SK-N-MC (cell line): Measurements from ENCODE around the gene LLGL1.
"Not testable (repeated sequence)": the region's sequence is repeated elsewhere in the genome, so short reads cannot be mapped to it uniquely, and the experiment has no call there.

Experiments
- DNase-seq: peaks from one replicate; pipeline ENCODE4 v3.0.0-alpha.2; 2011; ENCODE audit warnings: low read depth, low spot score
- H3K27ac ChIP-seq: fragments of 200-600 bp; sonication (generic); 2 replicates; pipeline ENCODE4 v1.5.1; 2016; ENCODE audit warnings: mixed run types
- H3K36me3 ChIP-seq: fragments of 200-600 bp; sonication (generic); 2 replicates; pipeline ENCODE4 v1.6.1; 2017; ENCODE audit warnings: antibody characterized with exemption, low read length, mixed read lengths; ENCODE audit not compliant: insufficient read depth
- H3K4me3 ChIP-seq: fragments of 200-600 bp; sonication (generic); 2 replicates; pipeline ENCODE4 v1.5.1; 2016
- H3K9ac ChIP-seq: fragments of 200-600 bp; sonication (generic); 2 replicates; pipeline ENCODE4 v1.8.0; 2017; ENCODE audit warnings: mixed run types, mixed read lengths; ENCODE audit not compliant: insufficient read length
- H3K9me3 ChIP-seq: fragments of 200-600 bp; sonication (generic); 2 replicates; pipeline ENCODE4 v1.6.1; 2017; ENCODE audit warnings: low read depth, mild to moderate bottlenecking, antibody characterized with exemption, low read length, moderate library complexity, mixed read lengths
- EZH2 ChIP-seq: fragments of 200-600 bp; sonication (generic); IDR thresholded peaks from one replicate; pipeline ENCODE4 v1.6.1; 2017; ENCODE audit warnings: antibody characterized with exemption
- FOXP2 ChIP-seq: optimal IDR thresholded peaks from 2 replicates; pipeline ENCODE3; 2011; ENCODE audit warnings: mild to moderate bottlenecking, moderate library complexity; ENCODE audit not compliant: insufficient read depth; ENCODE audit errors: extremely low read length, control extremely low read depth
- POLR2AphosphoS5 ChIP-seq: IDR thresholded peaks from 2 replicates; pipeline ENCODE4 v1.6.1; 2012; ENCODE audit warnings: mild to moderate bottlenecking, low read depth, low read length, borderline replicate concordance

The LLGL1 gene

DNA sequence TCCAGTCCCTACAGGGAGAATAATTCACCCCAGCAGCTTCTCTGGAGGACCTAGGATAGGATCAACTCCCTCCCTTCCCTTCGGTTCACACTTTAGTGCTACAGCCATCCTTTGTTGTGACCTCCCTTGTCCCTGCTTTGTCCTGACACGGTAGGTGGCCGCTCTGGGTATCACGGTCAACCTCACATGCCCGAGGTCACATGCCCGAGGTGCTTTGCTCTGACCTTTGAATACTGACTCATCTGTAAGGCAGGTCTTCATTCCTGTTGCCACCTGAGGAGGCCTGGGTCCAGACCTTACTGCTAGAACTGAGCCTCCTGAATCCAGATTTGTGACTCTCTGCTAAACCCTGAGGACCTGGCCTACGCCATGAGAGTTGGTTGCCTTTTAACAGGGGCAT is 22.1 kb upstream of the LLGL1 start:
- no peak overlapping the region for H3K27ac ChIP-seq
- TF ChIP-seq FOXP2: no peak
- TF ChIP-seq POLR2AphosphoS5: no peak

DNA sequence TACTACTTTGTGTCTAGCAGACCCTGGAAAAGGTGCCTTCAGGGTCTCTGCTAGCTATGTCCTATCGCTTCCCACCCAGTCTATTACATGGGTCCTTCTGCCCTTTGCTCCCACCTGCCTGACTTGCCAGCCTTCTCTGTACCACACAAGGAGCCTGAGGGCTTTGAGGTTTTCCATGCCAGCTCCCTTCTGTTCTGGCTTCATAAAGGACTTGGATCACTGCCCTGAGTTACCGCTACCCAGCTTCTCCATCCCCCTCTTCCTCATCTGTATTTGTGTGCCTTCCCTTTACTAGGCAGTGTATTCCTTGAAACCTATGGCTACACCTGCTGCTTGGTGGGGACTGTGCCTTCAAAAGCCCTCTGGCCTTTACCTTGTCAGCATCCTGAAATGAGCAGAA is 19.6 kb upstream of the LLGL1 start:
- H3K36me3 ChIP-seq: peaks cover 53% of the 10 kb centered on the region
- DNase-seq: no peak
- no peak for TF ChIP-seq EZH2
- TF ChIP-seq FOXP2: no peak
- TF ChIP-seq POLR2AphosphoS5: no peak
- no peaks in the 10 kb centered on the region for H3K9me3 ChIP-seq
- no peak overlapping the region for H3K9ac ChIP-seq
- no peak overlapping the region for H3K27ac ChIP-seq
- H3K4me3 ChIP-seq: no peak overlapping the region

More for the DNA sequence above, 22.1 kb upstream of the LLGL1 start:
- Histone ChIP-seq H3K9ac (no peak overlapping the region), H3K36me3 (peaks cover 55% of the 10 kb centered on the region), H3K9me3 (no peaks in the 10 kb centered on the region), H3K4me3 (no peak overlapping the region)
- no peak for DNase-seq

DNA sequence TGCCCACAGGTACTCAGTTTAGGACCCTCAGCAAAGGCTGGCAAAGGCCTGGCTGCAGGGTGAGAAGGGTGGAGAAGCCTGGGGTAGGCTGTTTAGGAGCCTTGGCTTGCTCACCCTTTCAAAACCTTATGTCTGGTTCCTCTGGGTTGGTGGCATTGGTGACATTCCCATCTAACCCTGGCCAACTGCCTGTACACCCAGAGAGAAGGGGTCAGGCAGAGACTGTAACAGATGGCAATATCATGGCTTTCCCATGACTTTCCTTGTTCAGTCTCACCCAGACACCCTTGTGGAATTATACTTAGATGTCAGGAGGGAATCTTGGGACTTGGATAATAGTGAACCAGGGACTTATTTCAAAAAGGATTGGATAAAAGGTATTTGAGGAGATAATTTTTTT is 18.5 kb upstream of the LLGL1 start:
- peaks cover 50% of the 10 kb centered on the region for H3K36me3 ChIP-seq
- no peaks in the 10 kb centered on the region for H3K9me3 ChIP-seq
- no peak overlapping the region for H3K27ac ChIP-seq

DNA sequence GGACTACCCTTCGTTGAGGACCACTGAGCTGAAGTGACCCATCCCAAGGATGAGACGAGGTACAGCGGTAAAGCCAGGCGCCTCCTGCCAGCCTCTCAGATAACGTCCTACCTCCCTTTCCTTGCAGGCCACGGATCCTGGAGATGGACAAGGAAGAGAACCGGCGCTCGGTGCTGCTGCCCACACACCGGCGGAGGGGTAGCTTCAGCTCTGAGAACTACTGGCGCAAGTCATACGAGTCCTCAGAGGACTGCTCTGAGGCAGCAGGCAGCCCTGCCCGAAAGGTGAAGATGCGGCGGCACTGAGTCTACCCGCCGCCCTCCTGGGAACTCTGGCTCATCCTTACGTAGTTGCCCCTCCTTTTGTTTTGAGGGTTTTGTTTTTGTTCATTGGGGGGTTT is 17.3 kb upstream of the LLGL1 start:
- no peak for DNase-seq
- Histone ChIP-seq H3K27ac (no peak overlapping the region), H3K9me3 (no peaks in the 10 kb centered on the region), H3K36me3 (peaks cover 50% of the 10 kb centered on the region), H3K9ac (no peak overlapping the region), H3K4me3 (no peak overlapping the region)
- TF ChIP-seq POLR2AphosphoS5 (no peak), FOXP2 (no peak), EZH2 (no peak)

More for the DNA sequence above, 18.5 kb upstream of the LLGL1 start:
- TF ChIP-seq POLR2AphosphoS5 (no peak), EZH2 (no peak), FOXP2 (no peak)
- DNase-seq: no peak
- Histone ChIP-seq H3K9ac (no peak overlapping the region), H3K4me3 (no peak overlapping the region)

DNA sequence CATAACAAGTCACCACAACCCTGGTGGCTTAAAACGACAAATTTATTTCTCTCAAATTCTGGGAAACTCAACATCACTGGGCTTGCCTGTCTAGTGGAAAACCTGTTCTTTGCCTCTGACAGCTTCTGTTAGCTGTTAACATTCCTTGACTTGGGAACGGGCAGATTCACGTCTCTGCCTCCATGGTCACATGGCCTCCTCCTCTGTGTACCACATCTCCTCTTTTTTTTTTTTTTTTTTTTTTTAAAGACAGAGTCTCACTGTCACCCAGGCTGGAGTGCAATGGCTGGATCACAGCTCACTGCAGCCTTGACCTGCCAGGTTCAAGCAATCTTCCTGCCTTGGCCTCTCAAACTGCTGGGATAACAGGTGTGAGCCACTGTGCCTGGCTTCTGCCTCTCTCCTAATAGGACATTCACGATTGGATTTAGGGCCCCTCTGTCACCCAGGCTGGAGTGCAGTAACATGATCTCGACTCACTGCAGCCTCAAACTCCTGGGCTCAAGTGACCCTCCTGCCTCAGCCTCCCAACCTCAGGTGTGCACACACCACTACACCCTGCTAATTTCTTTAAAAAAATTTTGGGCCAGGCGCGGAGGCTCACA is 11.7 kb upstream of the LLGL1 start:
- H3K27ac ChIP-seq: no peak overlapping the region

DNA sequence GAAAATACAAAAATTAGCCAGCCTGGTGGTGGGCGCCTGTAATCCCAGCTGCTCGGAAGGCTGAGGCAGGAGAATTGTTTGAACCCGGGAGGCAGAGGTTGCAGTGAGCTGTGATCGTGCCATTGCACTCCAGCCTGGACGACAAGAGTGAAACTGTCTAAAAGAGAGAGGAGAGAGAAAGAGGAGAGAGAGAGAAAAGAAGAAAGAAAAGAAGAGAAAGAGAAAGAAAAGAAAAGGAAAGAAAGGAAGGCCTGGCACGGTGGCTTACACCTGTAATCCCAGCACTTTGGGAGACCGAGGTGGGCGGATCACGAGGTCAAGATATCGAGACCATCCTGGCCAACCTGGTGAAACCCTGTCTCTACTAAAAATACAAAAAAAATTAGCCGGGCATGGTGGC is 8.5 kb upstream of the LLGL1 start:
- not testable (repeated sequence) for H3K36me3 ChIP-seq, H3K4me3 ChIP-seq, H3K27ac ChIP-seq, H3K9ac ChIP-seq, DNase-seq, H3K9me3 ChIP-seq

More for the DNA sequence above, 11.7 kb upstream of the LLGL1 start:
- Histone ChIP-seq H3K4me3 (no peak overlapping the region), H3K9me3 (no peaks in the 10 kb centered on the region), H3K36me3 (peaks cover 12% of the 10 kb centered on the region), H3K9ac (no peak overlapping the region)
- TF ChIP-seq EZH2 (no peak), POLR2AphosphoS5 (no peak), FOXP2 (no peak)
- DNase-seq: no peak

DNA sequence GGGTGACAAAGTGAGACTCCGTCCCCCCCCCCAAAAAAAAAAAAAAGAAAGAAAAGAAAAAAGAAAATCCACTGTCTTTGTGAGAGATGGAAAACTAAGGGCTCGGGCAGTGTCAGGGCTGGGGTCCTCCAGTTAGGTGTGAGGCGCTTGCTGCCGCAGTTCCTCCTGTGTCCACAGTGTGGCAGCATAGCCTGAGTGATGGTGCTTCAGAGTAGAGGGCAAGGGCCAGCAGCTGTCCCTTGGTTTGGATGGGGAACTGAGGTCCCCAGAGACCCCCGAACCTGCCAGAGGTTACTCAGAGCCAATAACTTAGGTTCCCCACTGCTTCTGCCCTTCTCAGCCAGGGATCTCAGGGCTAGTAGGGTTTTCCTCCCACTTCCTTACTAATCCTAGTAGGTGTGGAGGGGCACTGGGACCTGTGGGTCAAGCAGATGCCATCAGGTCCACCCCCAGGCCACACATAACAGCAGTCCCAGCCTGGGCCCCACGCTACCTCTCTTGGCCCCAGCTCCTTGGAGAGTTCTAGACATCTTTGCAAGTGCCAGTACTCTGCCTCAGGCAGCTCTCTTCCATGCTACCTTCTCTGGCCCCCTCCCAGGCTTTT is 7.9 kb upstream of the LLGL1 start:
- Histone ChIP-seq H3K9me3 (no peaks in the 10 kb centered on the region), H3K36me3 (no peaks in the 10 kb centered on the region), H3K9ac (no peak overlapping the region), H3K4me3 (no peak overlapping the region), H3K27ac (no peak overlapping the region)
- DNase-seq: no peak
- TF ChIP-seq POLR2AphosphoS5 (no peak), EZH2 (no peak), FOXP2 (no peak)

DNA sequence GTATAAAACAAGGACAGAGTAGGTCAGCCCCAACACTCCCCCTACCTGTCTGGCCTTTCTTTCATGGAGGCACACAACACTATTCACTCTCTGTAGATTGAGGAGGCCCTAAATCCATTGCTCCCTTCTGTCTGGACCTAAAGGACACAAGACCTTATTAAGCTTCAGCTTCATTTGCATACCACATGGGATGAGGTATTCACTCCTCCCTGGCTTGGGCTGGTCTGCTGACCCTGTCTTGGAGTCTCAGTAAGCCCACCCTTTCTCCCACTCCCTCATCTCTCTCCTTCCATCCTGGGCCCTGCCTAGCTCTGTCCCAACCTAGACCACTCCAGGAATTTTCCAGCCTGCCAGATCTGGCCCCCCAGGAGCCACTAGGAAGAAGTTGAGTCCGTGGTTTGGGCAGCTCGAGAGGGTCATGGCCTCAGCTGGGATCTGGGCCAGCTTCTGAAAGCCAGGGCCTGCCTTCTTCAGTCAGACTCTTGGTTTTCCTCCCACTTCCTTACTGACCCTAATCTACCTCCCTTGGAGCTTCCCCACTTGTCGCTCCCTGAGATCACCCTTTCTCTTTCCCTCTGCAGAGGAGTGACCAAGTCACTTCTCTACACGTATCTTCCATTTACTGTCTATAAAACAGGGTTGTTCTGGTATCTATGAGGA is 6.5 kb upstream of the LLGL1 start:
- Histone ChIP-seq H3K36me3 (no peaks in the 10 kb centered on the region), H3K4me3 (no peak overlapping the region), H3K9ac (no peak overlapping the region), H3K9me3 (no peaks in the 10 kb centered on the region), H3K27ac (no peak overlapping the region)
- DNase-seq: no peak
- TF ChIP-seq POLR2AphosphoS5 (no peak), EZH2 (no peak), FOXP2 (no peak)

DNA sequence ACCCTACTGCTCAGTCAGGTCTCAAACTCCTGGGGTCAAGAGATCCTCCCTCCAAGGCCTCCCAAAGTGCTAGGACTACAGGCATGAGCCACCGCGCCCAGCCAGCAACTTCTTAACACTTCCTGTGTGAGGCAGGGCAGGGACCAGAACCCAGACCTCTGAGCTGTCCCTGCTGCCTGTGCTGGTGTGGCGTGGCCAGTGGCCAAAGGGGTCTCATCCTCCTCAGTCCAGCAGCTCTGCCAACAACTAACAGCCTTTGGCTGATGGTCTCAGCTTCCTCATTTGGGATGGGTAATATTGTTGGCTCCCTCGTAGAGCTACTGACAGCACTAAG is 1.4 kb upstream of the LLGL1 start:
- Histone ChIP-seq H3K9ac (no peak overlapping the region), H3K9me3 (no peaks in the 10 kb centered on the region), H3K27ac (no peak overlapping the region), H3K4me3 (no peak overlapping the region), H3K36me3 (no peaks in the 10 kb centered on the region)
- TF ChIP-seq FOXP2 (no peak), EZH2 (no peak), POLR2AphosphoS5 (no peak)
- no peak for DNase-seq
